OCI-LY7 (cell line): Measurements from ENCODE around the gene NUTM2B. TPM values are rescaled to one million over a fixed set of nuclear protein-coding genes. Genes with fewer than 3 reads are reported as not detected.
"Not testable (repeated sequence)": the region's sequence is repeated elsewhere in the genome, so short reads cannot be mapped to it uniquely, and the experiment has no call there.

Experiments
- BruUV-seq: library from RNA; stranded (reverse); fragments of 400-500 nt; replicated peaks from 2 replicates; lab custom pipeline; 2021; lab: Mats Ljungman, UMichigan
- CTCF ChIA-PET: fragments of 300-600 bp; sonication (Branson Sonifier 250); formaldehyde crosslinking; loops from one replicate; lab custom pipeline; 2022; ENCODE audit warnings: antibody characterized with exemption; ENCODE audit not compliant: unreplicated experiment; lab: Charles Lee
- POLR2A ChIA-PET: fragments of 300-600 bp; sonication (Branson Sonifier 250); formaldehyde crosslinking; loops from one replicate; lab custom pipeline; 2022; ENCODE audit warnings: antibody characterized with exemption; lab: Charles Lee
- DNase-seq: peaks from one replicate; pipeline ENCODE4 v3.0.0-alpha.2; 2015; ENCODE audit warnings: low spot score
- H2AFZ ChIP-seq: fragments of 200-600 bp; sonication (generic), shearing (Covaris generic); 2 replicates; pipeline ENCODE4 v1.6.1; 2014; ENCODE audit warnings: mild to moderate bottlenecking, antibody characterized with exemption, low read length, moderate library complexity
- H3K27ac ChIP-seq: fragments of 200-600 bp; sonication (generic); 2 replicates; pipeline ENCODE4 v1.5.1; 2014; ENCODE audit warnings: mixed run types, low read depth, mild to moderate bottlenecking, moderate library complexity, low read length, inconsistent platforms; ENCODE audit not compliant: poor library complexity, severe bottlenecking
- H3K36me3 ChIP-seq: fragments of 200-600 bp; sonication (generic); 2 replicates; pipeline ENCODE4 v1.6.1; 2014; ENCODE audit warnings: mild to moderate bottlenecking, antibody characterized with exemption, low read length, moderate library complexity, mixed read lengths; ENCODE audit not compliant: insufficient read depth
- H3K4me1 ChIP-seq: fragments of 200-600 bp; sonication (generic); 2 replicates; pipeline ENCODE4 v1.5.1; 2014; ENCODE audit warnings: mild to moderate bottlenecking, low read length; ENCODE audit not compliant: insufficient read depth, poor library complexity, severe bottlenecking
- H3K4me2 ChIP-seq: fragments of 200-600 bp; sonication (generic); 2 replicates; pipeline ENCODE4 v1.6.1; 2014; ENCODE audit warnings: mild to moderate bottlenecking, low read length
- H3K4me3 ChIP-seq: fragments of 200-600 bp; sonication (generic); 2 replicates; pipeline ENCODE4 v1.5.1; 2014; ENCODE audit warnings: mild to moderate bottlenecking, low read depth, low read length; ENCODE audit not compliant: poor library complexity, severe bottlenecking
- H3K79me2 ChIP-seq: fragments of 200-600 bp; sonication (generic); 2 replicates; pipeline ENCODE4 v1.6.1; 2016; ENCODE audit warnings: low read depth, mild to moderate bottlenecking, low read length, moderate library complexity, mixed read lengths; ENCODE audit not compliant: insufficient read depth
- H3K9me2 ChIP-seq: fragments of 200-600 bp; sonication (generic); 2 replicates; pipeline ENCODE4 v1.6.1; 2016; ENCODE audit warnings: mild to moderate bottlenecking, low read length, mixed read lengths; ENCODE audit not compliant: insufficient read depth
- H3K9me3 ChIP-seq: fragments of 200-600 bp; sonication (generic); 2 replicates; pipeline ENCODE4 v1.6.1; 2014; ENCODE audit warnings: mild to moderate bottlenecking, mixed run types, low read length, mixed read lengths
- H4K20me1 ChIP-seq: fragments of 200-600 bp; sonication (generic); 2 replicates; pipeline ENCODE4 v1.6.1; 2014; ENCODE audit warnings: mild to moderate bottlenecking, antibody characterized with exemption, low read length, moderate library complexity, mixed read lengths; ENCODE audit not compliant: insufficient read depth
- intact Hi-C: fragments of 100-400 bp; cut with micrococcal nuclease; formaldehyde crosslinking; loops from one replicate; pipeline ENCODE4 v1.10.0; 2022; ENCODE audit not compliant: unreplicated experiment
- total RNA-seq, 2 experiments: library from RNA; depleted of rRNA in 1 of 2; stranded (reverse); fragments of >200 nt in 1 of 2; shearing (Covaris generic) in 1 of 2; gene quantifications; 2 replicates each; pipeline ENCODE4 v1.2.3, GENCODE V29; 2014 to 2022

The NUTM2B gene
- total RNA-seq, 2 experiments from 2014 or later, result 0.06 to 0.91 TPM

DNA sequence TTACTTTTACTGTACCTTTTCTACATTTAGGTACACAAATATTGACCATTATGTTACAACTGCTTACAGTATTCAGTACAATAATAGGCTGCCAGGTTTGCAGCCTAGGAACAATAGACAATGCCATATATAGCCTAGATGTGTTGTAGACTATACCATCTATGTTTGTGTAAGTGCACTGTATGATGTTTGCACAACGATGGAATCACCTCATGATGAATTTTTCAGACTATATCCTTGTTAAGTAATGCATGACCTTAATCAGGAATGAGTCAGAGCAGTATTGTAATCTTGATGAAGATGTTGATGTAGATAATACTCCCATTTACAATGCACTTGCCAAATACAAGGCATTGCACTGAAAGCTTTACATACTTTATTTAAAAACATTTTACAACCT lies 23.6 kb downstream of the NUTM2B start:
- CTCF ChIA-PET, H3K4me1 ChIP-seq, H3K9me3 ChIP-seq, H3K36me3 ChIP-seq, H3K79me2 ChIP-seq, BruUV-seq, H2AFZ ChIP-seq, H4K20me1 ChIP-seq, intact Hi-C loops, DNase-seq, POLR2A ChIA-PET, H3K4me2 ChIP-seq, H3K9me2 ChIP-seq, H3K4me3 ChIP-seq, H3K27ac ChIP-seq: not testable (repeated sequence)

- BruUV-seq, H3K4me2 ChIP-seq, H3K9me2 ChIP-seq, H3K4me1 ChIP-seq, H3K36me3 ChIP-seq, DNase-seq, H2AFZ ChIP-seq, H3K4me3 ChIP-seq, intact Hi-C loops, H3K27ac ChIP-seq, H3K79me2 ChIP-seq, H3K9me3 ChIP-seq, H4K20me1 ChIP-seq, CTCF ChIA-PET, POLR2A ChIA-PET: not testable (repeated sequence)
Measured at GRCh38 chr10:79744844-79745243, 41.8 kb downstream of the NUTM2B start.

- POLR2A ChIA-PET, H3K9me2 ChIP-seq, H2AFZ ChIP-seq, H3K4me1 ChIP-seq, CTCF ChIA-PET, H3K79me2 ChIP-seq, H3K4me3 ChIP-seq, DNase-seq, H4K20me1 ChIP-seq, H3K36me3 ChIP-seq, H3K9me3 ChIP-seq, intact Hi-C loops, H3K27ac ChIP-seq, BruUV-seq, H3K4me2 ChIP-seq: not testable (repeated sequence)
Measured at GRCh38 chr10:79748510-79748909, 45.5 kb downstream of the NUTM2B start.

GRCh38 chr10:79753601-79754000 lies 50.6 kb downstream of the NUTM2B start:
- H3K27ac ChIP-seq, intact Hi-C loops, BruUV-seq, H2AFZ ChIP-seq, H3K9me2 ChIP-seq, DNase-seq, CTCF ChIA-PET, H3K4me1 ChIP-seq, H3K4me2 ChIP-seq, H3K79me2 ChIP-seq, H3K9me3 ChIP-seq, H3K36me3 ChIP-seq, H4K20me1 ChIP-seq, H3K4me3 ChIP-seq: not testable (repeated sequence)
- POLR2A ChIA-PET, result interaction anchor here (0.7 kb wide), 2 partner anchors 194 to 265 kb away, joined by 4 to 6 read pairs; no protein-coding TSS in a partner anchor
